NCI-H446 (cell line): Measurements from ENCODE around the gene RFX3.

Experiments
- DNase-seq, 2 experiments: peaks; one replicate each; lab custom pipeline; 2025; lab: John Stamatoyannopoulos, UW

RFX3 gene

GRCh38 chr9:3525836-3526164, at the start of gene RFX3:
RFX3 (minus strand) TSS chr9:3526001; CDS start chr9:3395588, 130,413 bp downstream.
- DNase-seq: peak; percentile 95 to 97

DNA sequence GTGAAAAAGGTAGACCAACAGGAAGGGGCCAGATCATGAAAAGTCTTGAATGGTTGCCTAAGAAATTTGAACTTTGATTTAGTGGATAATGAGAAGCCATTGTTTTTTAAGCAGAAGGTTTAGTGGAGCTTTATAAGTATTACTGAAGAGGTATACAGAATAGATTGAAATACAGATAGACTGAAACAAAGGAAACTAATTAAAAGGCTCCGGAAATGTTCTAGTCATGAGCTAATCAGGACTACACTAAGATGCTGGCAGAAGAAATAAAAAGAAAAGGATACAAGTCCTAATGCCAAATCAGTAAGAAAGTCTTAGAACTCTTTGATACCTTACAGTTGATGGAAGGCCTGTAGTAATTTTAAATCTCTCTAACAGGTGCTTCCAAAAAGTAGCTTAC, 45.7 kb upstream of the RFX3 start:
- DNase-seq: no peak

DNA sequence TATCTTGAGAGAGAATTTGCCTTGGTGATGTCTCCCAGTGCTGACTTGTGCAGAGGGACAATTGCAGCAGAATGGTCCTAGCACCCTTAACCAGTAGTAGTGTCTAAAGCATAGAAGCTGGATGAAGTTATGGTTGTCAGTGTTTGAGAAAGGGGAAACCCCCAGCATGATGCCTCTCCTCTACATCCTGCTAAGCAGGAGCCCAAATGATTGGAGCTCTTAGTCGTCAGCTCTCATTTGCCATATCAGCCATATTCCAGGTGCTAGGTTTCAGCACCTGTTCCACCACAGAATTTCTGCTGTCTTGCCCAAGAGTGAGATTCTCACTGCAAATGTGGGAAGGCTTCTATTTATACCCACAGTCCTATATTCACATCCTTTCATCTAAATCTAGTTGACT, 43.7 kb upstream of the RFX3 start:
- DNase-seq: no peak

- DNase-seq: no peak
Measured at GRCh38 chr9:3567988-3568387, 42.2 kb upstream of the RFX3 start.

DNA sequence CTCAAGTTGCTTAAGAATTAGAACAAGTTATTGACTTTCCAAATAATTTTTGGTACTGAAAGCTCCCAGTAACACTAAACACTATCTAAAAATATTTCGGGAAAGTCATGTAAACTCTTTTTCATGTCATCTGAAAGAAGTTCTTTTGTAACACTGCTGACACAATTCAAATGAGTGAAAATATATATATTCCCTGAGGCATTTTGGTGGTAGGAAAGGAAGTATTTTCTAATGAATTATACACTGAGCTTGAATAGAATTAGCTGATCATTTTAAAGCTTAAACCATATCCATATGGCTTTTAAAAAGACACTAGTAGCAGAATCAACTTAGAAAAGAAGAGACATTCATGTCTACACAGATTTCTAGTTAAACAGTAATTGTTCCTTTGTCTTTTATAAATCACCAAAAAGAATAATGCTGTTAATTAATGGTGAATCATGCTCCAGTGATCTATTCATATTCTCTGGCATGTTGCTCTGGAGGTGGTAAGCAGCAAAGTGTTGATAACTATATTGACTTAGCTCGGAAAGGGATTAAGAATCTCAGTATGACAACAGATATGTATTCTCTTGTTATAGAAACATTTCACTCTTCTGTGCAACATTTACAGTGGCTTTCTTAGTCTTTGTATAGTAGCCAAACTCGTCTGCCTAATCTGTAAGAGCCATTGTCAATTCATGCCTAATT, 27.4 kb upstream of the RFX3 start:
- DNase-seq: no peak

DNA sequence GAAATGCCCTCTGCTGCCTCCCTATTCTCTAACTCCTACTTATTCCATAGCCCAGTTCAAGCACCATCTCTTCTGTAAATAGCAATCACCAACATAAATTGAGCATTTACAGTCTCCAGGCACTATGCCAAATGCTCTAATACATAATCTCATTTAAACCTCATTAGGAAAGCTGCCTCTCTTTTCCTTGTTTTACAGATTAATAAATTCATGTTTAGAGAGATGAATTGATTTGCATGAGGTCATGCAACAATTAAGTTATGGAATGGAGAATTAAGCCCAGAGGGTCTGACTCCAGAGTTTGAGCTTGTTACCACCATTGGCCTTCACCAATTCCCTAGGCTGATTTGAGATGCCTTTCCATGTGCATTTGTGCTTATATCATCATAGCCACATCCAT, 23.4 kb upstream of the RFX3 start:
- peak in 1 of 2 experiments; percentile 28 for DNase-seq

GRCh38 chr9:3548648-3549047, 22.8 kb upstream of the RFX3 start:
- DNase-seq: no peak

DNA sequence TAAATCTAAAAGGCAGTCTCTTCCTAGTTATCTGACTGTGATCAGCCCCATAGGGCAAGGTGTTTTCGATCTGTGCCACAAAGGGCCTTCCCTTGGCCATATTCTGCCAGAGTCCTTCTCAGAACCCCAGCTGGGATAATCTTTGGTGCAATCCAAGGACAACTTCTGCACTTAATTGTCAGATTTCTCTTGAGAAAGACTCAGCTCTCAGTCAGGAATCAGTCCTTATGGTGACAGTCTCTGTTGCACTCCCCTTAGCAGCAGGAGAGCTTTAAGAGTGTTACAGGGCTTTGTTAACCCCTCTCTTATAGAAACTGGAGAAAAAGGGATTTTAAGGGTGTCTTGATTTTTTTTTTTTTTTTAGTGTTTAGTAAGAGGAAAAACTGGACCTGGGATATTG, 15.4 kb upstream of the RFX3 start:
- no peak for DNase-seq

- DNase-seq: no peak
Measured at GRCh38 chr9:3534614-3535404, 9.0 kb upstream of the RFX3 start.

- no peak for DNase-seq
Measured at GRCh38 chr9:3532158-3532557, 6.4 kb upstream of the RFX3 start.

GRCh38 chr9:3528451-3528850, 2.6 kb upstream of the RFX3 start:
- DNase-seq: peak in 1 of 2 experiments; percentile 43

DNA sequence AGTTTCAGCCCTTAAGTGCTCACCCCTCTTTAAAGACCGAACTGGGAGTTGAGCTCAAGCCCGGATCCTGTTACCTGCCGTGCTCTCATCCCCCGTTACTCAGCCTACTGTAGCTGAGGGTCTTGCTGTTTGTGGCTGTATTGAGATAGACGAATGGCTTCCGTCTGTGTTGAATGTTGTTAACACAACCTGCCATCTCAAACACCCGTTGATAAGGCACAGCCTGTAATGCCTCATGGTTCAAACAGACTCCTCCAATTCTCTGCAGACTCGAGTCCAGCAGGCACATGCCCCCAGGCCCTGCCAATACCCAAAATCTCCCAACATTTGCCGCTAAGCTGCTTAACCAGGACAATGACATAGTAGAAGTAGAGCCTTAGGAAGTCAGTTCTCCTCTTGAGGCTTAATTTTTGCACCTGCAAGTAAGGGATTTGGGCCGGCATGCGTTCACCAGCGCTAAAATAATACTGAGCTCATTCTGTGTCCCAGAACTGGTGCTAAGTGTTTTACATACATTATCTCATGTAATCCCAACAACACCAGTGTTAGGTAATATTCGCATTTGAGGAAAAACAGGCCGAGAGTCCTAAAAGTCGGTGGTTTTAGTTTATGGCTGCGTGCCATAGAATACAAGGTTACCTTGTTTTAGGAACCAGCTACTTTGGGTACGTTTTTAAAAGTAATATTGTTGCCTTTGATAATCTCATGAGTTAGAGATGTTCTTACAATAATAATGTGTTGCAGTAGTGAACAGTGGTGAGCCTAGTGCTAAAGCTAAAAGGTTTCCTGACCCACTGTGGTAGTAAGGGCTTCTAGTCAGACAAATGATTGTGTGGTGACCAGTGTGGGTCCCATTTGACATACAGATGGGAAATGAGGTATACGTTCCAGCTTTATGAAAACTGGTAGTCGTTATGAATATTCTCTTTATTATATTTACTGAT, 1.5 kb upstream of the RFX3 start:
- DNase-seq: peak; percentile 68 to 72

GRCh38 chr9:3526165-3526996, 580 bp upstream of the RFX3 start:
- DNase-seq: peak; percentile 94 to 96

DNA sequence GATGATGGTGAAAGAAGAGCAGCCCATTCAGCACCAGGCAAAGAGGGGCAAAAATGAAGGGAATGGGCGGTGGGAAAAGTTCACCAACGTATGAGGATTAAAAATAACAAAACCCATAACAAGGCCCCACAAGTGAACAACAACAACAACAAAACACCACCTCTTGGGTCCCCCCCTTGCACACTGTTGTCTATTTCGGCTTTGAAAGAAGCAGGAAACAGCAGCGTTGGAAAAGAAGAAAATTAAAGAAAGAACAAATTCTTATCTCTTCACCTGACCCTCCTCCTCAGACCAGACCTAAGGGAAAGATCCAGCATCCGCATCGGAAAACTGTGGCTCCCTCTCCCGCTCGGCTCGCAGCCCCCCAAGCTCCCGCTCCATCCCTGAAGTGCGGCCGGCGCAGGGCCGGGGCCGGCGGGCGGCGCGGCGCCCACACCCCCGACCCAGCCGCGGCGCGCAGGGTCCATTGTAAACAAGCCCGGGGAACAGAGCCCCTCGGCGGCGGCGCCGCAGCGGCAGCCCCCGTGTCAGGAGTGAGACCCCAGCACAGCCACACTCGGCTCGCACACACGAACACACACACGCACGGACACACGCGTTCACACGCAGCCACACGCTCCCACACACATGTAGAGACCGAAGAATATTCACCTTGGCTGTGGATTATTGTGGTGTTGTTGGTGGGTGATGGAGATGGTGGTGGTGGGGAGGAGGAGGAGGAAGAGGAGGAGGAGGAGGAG, 535 bp downstream of the RFX3 start:
- DNase-seq: no peak

- DNase-seq: no peak
Measured at GRCh38 chr9:3521966-3522365, 3.8 kb downstream of the RFX3 start.

- DNase-seq: no peak
Measured at GRCh38 chr9:3520564-3520963, 5.2 kb downstream of the RFX3 start.

GRCh38 chr9:3517377-3518048, 8.3 kb downstream of the RFX3 start:
- DNase-seq: no peak

DNA sequence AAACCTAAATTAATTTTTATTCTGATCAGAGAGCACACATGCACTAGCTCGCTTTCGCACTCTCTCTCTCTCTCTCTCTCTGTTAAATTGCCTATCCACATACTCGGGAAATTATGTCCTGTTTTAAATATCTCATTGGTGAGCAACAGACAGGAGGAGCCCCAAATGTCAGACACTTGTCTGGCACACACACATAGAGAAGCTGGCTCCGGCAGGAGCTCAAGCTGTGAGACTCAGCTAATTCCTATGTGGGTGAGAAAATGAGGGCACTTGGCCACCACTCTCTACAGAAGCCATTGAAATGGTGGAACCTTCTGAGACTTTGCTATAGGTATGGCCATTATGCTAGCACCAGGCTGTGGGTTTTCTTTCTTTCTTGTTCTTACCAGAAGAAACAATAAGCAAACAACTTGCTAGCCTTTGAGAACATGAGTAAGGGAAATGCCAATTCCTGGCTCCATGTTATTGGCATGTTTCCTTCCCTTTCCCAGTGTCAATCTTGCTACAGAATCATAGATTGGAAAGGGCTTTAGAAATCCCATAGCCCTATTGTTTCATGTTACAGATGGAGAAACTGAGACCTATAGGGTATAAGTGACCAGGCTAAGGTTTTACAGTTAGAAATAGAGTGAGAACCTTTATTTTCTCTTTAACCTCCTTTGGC, 9.0 kb downstream of the RFX3 start:
- peak; percentile 88 to 90 for DNase-seq

DNA sequence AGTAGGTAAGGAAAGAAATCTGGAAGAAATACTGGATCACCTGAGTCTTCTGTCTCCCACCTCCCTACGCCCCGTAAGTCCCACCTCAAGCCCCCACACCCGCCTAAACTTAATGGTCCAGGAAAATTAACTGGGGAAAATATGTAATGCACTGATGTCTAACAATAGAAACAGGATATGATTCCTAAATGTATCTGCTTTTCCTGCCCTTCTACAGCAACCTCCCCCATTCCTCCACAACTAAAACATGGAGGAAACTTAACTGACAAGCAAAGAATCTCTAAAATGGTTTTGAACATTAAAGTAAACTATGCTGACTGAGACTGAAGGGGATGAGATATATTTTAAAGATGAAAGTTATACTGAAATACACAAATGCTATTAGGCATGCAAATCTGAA, 10.4 kb downstream of the RFX3 start:
- no peak for DNase-seq

DNA sequence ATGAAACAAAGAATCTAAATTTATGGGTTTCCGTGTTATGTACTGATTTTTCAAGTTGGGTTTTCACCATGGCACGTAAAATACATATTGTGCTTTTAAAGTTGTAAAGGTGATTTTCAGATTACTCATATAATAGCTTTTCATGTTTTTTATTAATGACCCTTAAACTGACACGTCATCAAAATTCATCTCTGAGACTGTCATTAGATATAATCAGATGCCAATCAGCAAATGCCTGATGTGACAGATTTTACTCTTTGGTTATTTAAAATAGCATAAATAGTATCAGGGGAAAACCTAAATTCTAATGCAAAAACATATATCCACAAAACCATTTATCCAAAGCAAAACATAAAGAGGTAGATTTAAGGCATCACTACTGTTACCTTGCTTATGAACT, 11.0 kb downstream of the RFX3 start:
- no peak for DNase-seq
